Activated T-helper 1 cell treated with anti-CD3 and anti-CD28 coated beads, Interleukin-12 subunit alpha, Interleukin-12 subunit beta, Interleukin-2, Interleukin-4 antibody, amounts not matched to agents 30 ng/mL and 10 ng/mL and 1 ng/mL, durations not matched to agents 14 hours and 24 hours and 36 hours (primary cell): Measurements from ENCODE around the gene PRKCG. TPM values are rescaled to one million over a fixed set of nuclear protein-coding genes. Genes with fewer than 3 reads are reported as not detected.
A peak's percentile ranks its signal among the peaks of the same experiment; 100 is the strongest.

Experiments used
- DNase-seq: peaks from one replicate; pipeline ENCODE4 v3.0.0; 2021; ENCODE audit warnings: low spot score
- H3K27ac Mint-ChIP-seq: one replicate; pipeline ENCODE4 v1.8.0; 2021; ENCODE audit warnings: mild to moderate bottlenecking, mixed read lengths
- H3K27me3 Mint-ChIP-seq: one replicate; pipeline ENCODE4 v1.8.0; 2022; ENCODE audit warnings: mild to moderate bottlenecking, moderate library complexity, mixed read lengths; ENCODE audit not compliant: insufficient read depth
- H3K36me3 Mint-ChIP-seq: one replicate; pipeline ENCODE4 v1.8.0; 2021; ENCODE audit warnings: low read depth, mixed read lengths
- H3K4me1 Mint-ChIP-seq: one replicate; pipeline ENCODE4 v1.8.0; 2021; ENCODE audit warnings: low read depth, mixed read lengths
- H3K4me3 Mint-ChIP-seq: one replicate; pipeline ENCODE4 v1.8.0; 2021; ENCODE audit warnings: mild to moderate bottlenecking, moderate library complexity, mixed read lengths
- H3K9me3 Mint-ChIP-seq: one replicate; pipeline ENCODE4 v1.8.0; 2021; ENCODE audit warnings: mixed read lengths
- intact Hi-C: fragments of 100-400 bp; cut with micrococcal nuclease; formaldehyde crosslinking; loops from one replicate; pipeline ENCODE4 v1.15.1; 2024
- total RNA-seq: library from RNA; stranded (reverse); gene quantifications from 2 replicates; pipeline ENCODE4 v1.2.3, GENCODE V29; 2022

PRKCG gene
- total RNA-seq, 1 donor from 2014 or later, result not detected

DNA sequence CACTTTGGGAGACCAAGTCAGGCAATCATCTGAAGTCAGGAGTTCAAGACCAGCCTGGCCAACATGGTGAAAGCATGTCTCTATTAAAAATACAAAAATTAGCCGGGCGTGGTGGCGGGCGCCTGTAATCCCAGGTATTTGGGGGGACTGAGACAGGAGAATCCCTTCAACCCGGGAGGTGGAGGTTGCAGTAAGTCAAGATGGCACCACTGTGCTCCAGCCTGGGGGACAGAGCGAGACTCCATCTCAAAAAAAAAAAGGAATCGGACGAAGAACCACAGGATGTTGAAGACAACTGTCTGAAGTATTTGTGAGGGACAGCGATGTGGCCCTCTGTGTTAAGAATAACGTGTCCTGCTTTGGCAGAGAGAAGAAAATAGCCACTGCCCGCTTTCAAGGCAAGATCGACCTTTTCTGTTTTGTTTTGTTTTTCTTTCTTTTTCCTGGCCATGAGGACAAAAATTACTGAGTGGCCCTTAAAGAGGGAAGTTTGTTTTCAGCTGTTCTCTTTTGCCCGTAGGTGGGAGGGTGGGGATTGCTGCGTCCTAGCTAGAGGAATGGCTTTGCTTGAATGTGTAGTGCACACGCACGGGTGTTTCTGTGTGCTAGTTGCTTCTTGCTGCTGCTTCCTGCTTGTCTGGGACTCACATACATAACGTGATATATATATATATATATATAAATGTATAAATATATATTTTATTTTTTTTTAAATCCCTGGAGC is 6.2 kb upstream of the PRKCG start:
- no peak overlapping the region for H3K4me3 Mint-ChIP-seq
- peaks cover 65% of the 10 kb centered on the region for H3K4me1 Mint-ChIP-seq
- H3K9me3 Mint-ChIP-seq, result no peaks in the 10 kb centered on the region
- intact Hi-C loops, result no loop called here
- peaks cover 33% of the 10 kb centered on the region for H3K36me3 Mint-ChIP-seq
- H3K27me3 Mint-ChIP-seq, result no peaks in the 10 kb centered on the region
- peak overlapping the region; percentile 30 for H3K27ac Mint-ChIP-seq
- DNase-seq, result no peak

DNA sequence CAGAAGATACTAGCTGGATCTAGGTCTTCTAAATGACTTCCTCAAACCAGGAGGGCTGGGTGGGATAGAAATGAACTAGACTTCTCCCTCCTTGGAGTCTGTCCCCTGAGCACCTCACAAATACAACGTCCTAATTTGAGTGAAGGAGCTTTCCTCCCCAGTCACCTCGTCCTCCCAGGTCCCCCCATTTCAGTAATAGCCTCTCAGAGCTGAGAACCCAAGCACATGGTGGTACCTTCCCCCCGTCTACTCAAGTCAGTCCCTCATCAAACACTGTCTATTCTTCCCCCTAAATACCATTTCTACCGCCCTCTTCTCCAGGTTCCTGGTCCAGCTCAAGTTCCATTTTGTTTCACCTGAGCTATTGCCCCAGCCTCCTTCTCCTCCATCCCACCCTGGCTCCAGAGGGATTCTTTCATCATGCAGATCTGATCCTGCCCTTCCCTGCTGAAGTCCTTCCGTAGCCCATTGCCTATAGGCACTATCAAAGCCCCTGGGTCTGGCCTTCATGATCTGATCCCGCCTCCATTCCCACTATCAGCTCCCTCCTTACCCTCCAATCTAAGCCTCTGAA is 5.3 kb upstream of the PRKCG start:
- intact Hi-C loops, result no loop called here
- H3K27ac Mint-ChIP-seq, result peak overlapping the region; percentile 71
- peaks cover 55% of the 10 kb centered on the region for H3K4me1 Mint-ChIP-seq
- H3K27me3 Mint-ChIP-seq, result no peaks in the 10 kb centered on the region
- H3K4me3 Mint-ChIP-seq, result peak overlapping the region; percentile 49
- no peaks in the 10 kb centered on the region for H3K9me3 Mint-ChIP-seq
- peaks cover 26% of the 10 kb centered on the region for H3K36me3 Mint-ChIP-seq
- DNase-seq, result no peak

DNA sequence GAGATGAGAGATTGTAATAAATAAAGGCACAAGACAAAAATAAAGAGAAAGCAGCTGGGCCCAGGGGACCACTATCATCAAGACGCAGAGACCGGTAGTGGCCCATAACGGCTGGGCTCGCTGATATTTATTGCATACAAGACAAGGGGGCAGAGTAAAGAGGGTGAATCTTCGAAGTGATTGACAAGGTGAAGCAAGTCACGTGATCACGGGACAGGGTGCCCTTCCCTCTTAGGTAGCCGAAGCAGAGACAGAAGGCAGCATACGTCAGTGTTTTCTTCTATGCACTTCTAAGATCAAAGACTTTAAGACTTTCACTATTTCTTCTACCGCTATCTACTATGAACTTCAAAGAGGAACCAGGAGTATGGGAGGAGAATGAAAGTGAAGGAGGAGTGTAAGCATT is 4.6 kb upstream of the PRKCG start:
- peak overlapping the region; percentile 49 for H3K4me3 Mint-ChIP-seq
- intact Hi-C loops, result no loop called here
- no peaks in the 10 kb centered on the region for H3K9me3 Mint-ChIP-seq
- peak overlapping the region; percentile 71 for H3K27ac Mint-ChIP-seq
- peaks cover 55% of the 10 kb centered on the region for H3K4me1 Mint-ChIP-seq
- H3K36me3 Mint-ChIP-seq, result peaks cover 26% of the 10 kb centered on the region
- no peaks in the 10 kb centered on the region for H3K27me3 Mint-ChIP-seq
- DNase-seq, result peak; percentile 27

GRCh38 chr19:53878776-53879139 is 3.2 kb upstream of the PRKCG start:
- Mint-ChIP-seq H3K4me3 (no peak overlapping the region), H3K9me3 (no peaks in the 10 kb centered on the region), H3K4me1 (peaks cover 47% of the 10 kb centered on the region), H3K27ac (no peak overlapping the region), H3K36me3 (peaks cover 23% of the 10 kb centered on the region), H3K27me3 (peaks cover 7% of the 10 kb centered on the region)
- DNase-seq, result no peak
- intact Hi-C loops, result loop anchor here (1.0 kb wide), 1 partner anchor 9 kb away; no protein-coding TSS in a partner anchor

- DNase-seq, result peak; percentile 84
- Mint-ChIP-seq H3K36me3 (peaks cover 18% of the 10 kb centered on the region), H3K4me1 (peaks cover 43% of the 10 kb centered on the region), H3K27me3 (peaks cover 13% of the 10 kb centered on the region), H3K4me3 (no peak overlapping the region), H3K9me3 (no peaks in the 10 kb centered on the region), H3K27ac (no peak overlapping the region)
- intact Hi-C loops, result loop anchor here (1.0 to 2.0 kb wide), 2 partner anchors 10 to 27 kb away; no protein-coding TSS in a partner anchor
These were observed 2.6 kb upstream of the PRKCG start for GRCh38 chr19:53879140-53880081.

DNA sequence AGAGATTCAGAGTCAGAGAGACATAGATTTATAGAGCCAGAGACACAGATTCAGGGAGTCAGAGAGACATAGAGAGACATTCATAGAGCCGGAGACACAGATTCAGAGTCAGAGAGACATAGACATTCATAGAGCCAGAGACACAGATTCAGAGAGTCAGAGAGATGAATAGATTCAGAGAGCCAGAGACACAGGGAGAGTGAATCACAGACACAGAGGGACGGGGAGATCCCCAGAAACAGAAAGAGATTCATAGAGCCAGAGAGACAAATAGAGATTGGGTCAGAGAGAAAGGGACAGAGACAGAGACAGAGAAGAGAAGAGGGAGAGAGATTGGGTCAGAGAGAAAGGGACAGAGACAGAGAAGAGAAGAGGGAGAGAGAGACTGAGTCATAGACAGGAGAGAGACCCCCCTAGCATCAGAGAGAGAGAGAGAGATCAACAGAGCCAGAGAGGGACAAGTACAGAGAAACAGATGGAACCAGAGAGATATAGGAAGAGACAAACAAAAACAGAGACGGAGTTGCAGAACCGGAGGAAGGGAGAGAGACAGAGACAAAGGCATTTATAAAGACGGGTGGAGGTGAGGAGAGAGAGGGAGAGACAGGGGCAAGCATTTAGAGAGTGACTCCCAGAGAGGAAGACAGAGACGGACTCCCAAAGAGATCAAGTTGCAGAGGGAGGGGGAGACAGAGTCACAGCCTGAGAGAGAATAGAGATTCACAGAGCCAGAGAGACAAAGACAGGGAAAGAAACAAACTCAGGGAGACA is 1.1 kb upstream of the PRKCG start:
- intact Hi-C loops, result loop anchor here (2.0 kb wide), 1 partner anchor 28 kb away; no protein-coding TSS in a partner anchor
- DNase-seq, result no peak

DNA sequence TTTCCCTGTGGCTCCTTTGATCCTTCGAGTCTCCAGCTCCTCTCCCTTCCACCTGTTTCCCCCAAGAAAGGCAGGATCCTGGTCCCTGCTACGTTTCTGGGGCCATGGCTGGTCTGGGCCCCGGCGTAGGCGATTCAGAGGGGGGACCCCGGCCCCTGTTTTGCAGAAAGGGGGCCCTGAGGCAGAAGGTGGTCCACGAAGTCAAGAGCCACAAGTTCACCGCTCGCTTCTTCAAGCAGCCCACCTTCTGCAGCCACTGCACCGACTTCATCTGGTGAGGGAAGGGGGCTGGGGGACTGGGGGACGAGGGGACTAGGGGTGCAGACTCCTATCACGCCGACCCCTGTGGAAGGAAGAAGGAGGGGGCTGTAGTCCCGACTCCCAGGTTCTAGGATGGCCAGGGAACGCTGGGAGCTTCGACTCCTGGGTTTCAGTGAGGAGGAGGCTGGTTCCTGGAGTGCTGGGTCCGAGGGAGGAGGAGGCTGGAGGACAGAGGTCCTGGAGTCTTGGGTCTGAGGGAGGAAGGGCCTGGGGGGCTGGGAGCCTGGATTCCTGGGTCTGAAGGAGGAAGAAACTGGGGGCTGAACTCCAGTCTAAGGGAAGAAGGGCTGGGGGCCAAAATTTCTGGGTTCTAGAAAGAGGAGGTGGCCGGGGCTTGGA is 524 bp downstream of the PRKCG start:
- Mint-ChIP-seq H3K9me3 (no peaks in the 10 kb centered on the region), H3K4me3 (peak overlapping the region; percentile 50)

More for the DNA sequence above, 1.1 kb upstream of the PRKCG start:
- Mint-ChIP-seq H3K9me3 (no peaks in the 10 kb centered on the region), H3K27ac (no peak overlapping the region), H3K4me1 (peaks cover 28% of the 10 kb centered on the region), H3K36me3 (peaks cover 10% of the 10 kb centered on the region), H3K4me3 (no peak overlapping the region), H3K27me3 (peaks cover 24% of the 10 kb centered on the region)

GRCh38 chr19:53883231-53883661 is 1.2 kb downstream of the PRKCG start:
- Mint-ChIP-seq H3K4me3 (no peak overlapping the region), H3K36me3 (peaks cover 3% of the 10 kb centered on the region), H3K27ac (no peak overlapping the region), H3K27me3 (peaks cover 27% of the 10 kb centered on the region), H3K9me3 (no peaks in the 10 kb centered on the region), H3K4me1 (peaks cover 11% of the 10 kb centered on the region)
- no peak for DNase-seq
- intact Hi-C loops, result no loop called here

More for the DNA sequence above, 524 bp downstream of the PRKCG start:
- Mint-ChIP-seq H3K4me1 (peaks cover 14% of the 10 kb centered on the region), H3K27ac (no peak overlapping the region), H3K36me3 (peaks cover 3% of the 10 kb centered on the region), H3K27me3 (peaks cover 27% of the 10 kb centered on the region)
- DNase-seq, result no peak
- intact Hi-C loops, result loop anchor here (1.0 kb wide), 1 partner anchor 40 kb away; no protein-coding TSS in a partner anchor

- Mint-ChIP-seq H3K4me1 (peaks cover 10% of the 10 kb centered on the region), H3K27me3 (peaks cover 27% of the 10 kb centered on the region), H3K27ac (no peak overlapping the region), H3K9me3 (no peaks in the 10 kb centered on the region), H3K4me3 (no peak overlapping the region), H3K36me3 (peaks cover 3% of the 10 kb centered on the region)
- no peak for DNase-seq
- intact Hi-C loops, result no loop called here
These were observed 1.7 kb downstream of the PRKCG start for GRCh38 chr19:53883741-53884140.

- H3K27ac Mint-ChIP-seq, result no peak overlapping the region
- H3K4me3 Mint-ChIP-seq, result no peak overlapping the region
- peaks cover 27% of the 10 kb centered on the region for H3K27me3 Mint-ChIP-seq
- no peak for DNase-seq
- H3K4me1 Mint-ChIP-seq, result peaks cover 5% of the 10 kb centered on the region
- H3K9me3 Mint-ChIP-seq, result no peaks in the 10 kb centered on the region
- H3K36me3 Mint-ChIP-seq, result peaks cover 3% of the 10 kb centered on the region
- intact Hi-C loops, result no loop called here
These were observed 2.3 kb downstream of the PRKCG start for GRCh38 chr19:53884256-53884655.

- DNase-seq, result no peak
- Mint-ChIP-seq H3K4me1 (peaks cover 8% of the 10 kb centered on the region), H3K36me3 (peaks cover 3% of the 10 kb centered on the region), H3K4me3 (no peak overlapping the region), H3K27me3 (peaks cover 27% of the 10 kb centered on the region), H3K27ac (no peak overlapping the region), H3K9me3 (no peaks in the 10 kb centered on the region)
- intact Hi-C loops, result no loop called here
These were observed 3.0 kb downstream of the PRKCG start for GRCh38 chr19:53885036-53885435.
